HepG2 (cell line): ENCODE measurements around the gene IL17RA. TPM values are rescaled to one million over a fixed set of nuclear protein-coding genes. Genes with fewer than 3 reads are reported as not detected.

ENCODE experiments used
- EP300 ChIP-seq, 3 experiments: sonication (generic) in 1 of 3; formaldehyde crosslinking in 1 of 3; IDR thresholded peaks; 2 replicates each; pipeline versions ENCODE4 v1.5.1 to v1.6.1; 2011 to 2020; ENCODE audit warnings: low read depth in 2 of 3, low read length in 2 of 3, borderline replicate concordance in 1 of 3, improper control_type of control experiment in 1 of 3, mild to moderate bottlenecking in 1 of 3, missing genetic modification reagents in 1 of 3, moderate library complexity in 1 of 3
- FLYWCH1 ChIP-seq: sonication (generic); formaldehyde crosslinking; IDR thresholded peaks from 2 replicates; pipeline ENCODE4 v1.8.1; 2023; ENCODE audit warnings: mild to moderate bottlenecking, missing genetic modification reagents
- KLF15 ChIP-seq: sonication (generic); formaldehyde crosslinking; IDR thresholded peaks from 2 replicates; pipeline ENCODE4 v1.8.1; 2023; ENCODE audit warnings: borderline replicate concordance, mild to moderate bottlenecking, inconsistent platforms, missing genetic modification reagents, mixed read lengths
- MBNL3 ChIP-seq: fragments of 250-450 bp; sonication (Bioruptor Pico); conservative IDR thresholded peaks from 2 replicates; pipeline ENCODE4 v1.8.0; 2022; ENCODE audit warnings: mild to moderate bottlenecking, inconsistent platforms
- NFKBIZ ChIP-seq: IDR thresholded peaks from 2 replicates; pipeline ENCODE4 v1.6.1; 2018; ENCODE audit warnings: missing genetic modification reagents, missing compliant biosample characterization
- ONECUT2 ChIP-seq: sonication (generic); formaldehyde crosslinking; IDR thresholded peaks from 2 replicates; pipeline ENCODE4 v1.4.0; 2020; ENCODE audit warnings: missing genetic modification reagents
- THAP9 ChIP-seq: sonication (generic); formaldehyde crosslinking; IDR thresholded peaks from 2 replicates; pipeline ENCODE4; 2020; ENCODE audit warnings: missing genetic modification reagents, mild to moderate bottlenecking, borderline replicate concordance
- U2AF1 ChIP-seq: fragments of 200-400 bp; formaldehyde crosslinking; optimal IDR thresholded peaks from 2 replicates; pipeline ENCODE3; 2017; ENCODE audit warnings: mild to moderate bottlenecking, low read depth, low read length
- U2AF2 ChIP-seq: fragments of 200-400 bp; formaldehyde crosslinking; IDR thresholded peaks from 2 replicates; pipeline ENCODE4 v1.6.1; 2017; ENCODE audit warnings: low read depth, mild to moderate bottlenecking, low read length
- ZSCAN25 ChIP-seq: sonication (generic); formaldehyde crosslinking; IDR thresholded peaks from 2 replicates; pipeline ENCODE4 v1.8.0; 2022; ENCODE audit warnings: mild to moderate bottlenecking, missing genetic modification reagents
- polyA plus RNA-seq, 8 experiments: library from polyadenylated mRNA; depleted of rRNA in 3 of 8; stranded (reverse) in 7 of 8; unstranded in 1 of 8; fragments of >200 nt; fragmentation: Illumina TruSeq in 4 of 8; extraction: Trizol in 4 of 8; gene quantifications; 2 replicates each; pipeline versions ENCODE4 v1.2.1 to v1.2.3, GENCODE V29; 2011 to 2016; ENCODE audit warnings: low read depth in 4 of 8, missing spikeins in 1 of 8, mixed read lengths in 1 of 8; ENCODE audit not compliant: insufficient read depth in 1 of 8
- total RNA-seq, 5 experiments: library from RNA; depleted of rRNA; stranded (reverse); fragments of >200 nt; fragmentation: Illumina TruSeq; extraction: Trizol; gene quantifications; 2 replicates each; pipeline ENCODE4 v1.2.3, GENCODE V29; 2016; ENCODE audit warnings: low read depth in 1 of 5
- TF ChIP-seq, protein P1 (sequence below): sonication (generic); formaldehyde crosslinking; IDR thresholded peaks from 2 replicates; pipeline ENCODE4 v1.4.0; 2020; ENCODE audit warnings: missing genetic modification reagents, borderline replicate concordance
- TF ChIP-seq, protein P2 (sequence below): sonication (generic); formaldehyde crosslinking; IDR thresholded peaks from 2 replicates; pipeline ENCODE4 v1.8.0; 2022; ENCODE audit warnings: mild to moderate bottlenecking, missing genetic modification reagents; ENCODE audit not compliant: insufficient replicate concordance
- TF ChIP-seq, protein P3 (sequence below): sonication (generic); formaldehyde crosslinking; IDR thresholded peaks from 2 replicates; pipeline ENCODE4 v1.4.0; 2020; ENCODE audit warnings: missing genetic modification reagents, borderline replicate concordance

The IL17RA gene
- total and polyA plus RNA-seq, 2 of the 13 experiments (the other 11 are each of a cell fraction or from before 2014, with no cell fraction given): 2.5 to 8.2 TPM

- TF ChIP-seq, protein P1, sequence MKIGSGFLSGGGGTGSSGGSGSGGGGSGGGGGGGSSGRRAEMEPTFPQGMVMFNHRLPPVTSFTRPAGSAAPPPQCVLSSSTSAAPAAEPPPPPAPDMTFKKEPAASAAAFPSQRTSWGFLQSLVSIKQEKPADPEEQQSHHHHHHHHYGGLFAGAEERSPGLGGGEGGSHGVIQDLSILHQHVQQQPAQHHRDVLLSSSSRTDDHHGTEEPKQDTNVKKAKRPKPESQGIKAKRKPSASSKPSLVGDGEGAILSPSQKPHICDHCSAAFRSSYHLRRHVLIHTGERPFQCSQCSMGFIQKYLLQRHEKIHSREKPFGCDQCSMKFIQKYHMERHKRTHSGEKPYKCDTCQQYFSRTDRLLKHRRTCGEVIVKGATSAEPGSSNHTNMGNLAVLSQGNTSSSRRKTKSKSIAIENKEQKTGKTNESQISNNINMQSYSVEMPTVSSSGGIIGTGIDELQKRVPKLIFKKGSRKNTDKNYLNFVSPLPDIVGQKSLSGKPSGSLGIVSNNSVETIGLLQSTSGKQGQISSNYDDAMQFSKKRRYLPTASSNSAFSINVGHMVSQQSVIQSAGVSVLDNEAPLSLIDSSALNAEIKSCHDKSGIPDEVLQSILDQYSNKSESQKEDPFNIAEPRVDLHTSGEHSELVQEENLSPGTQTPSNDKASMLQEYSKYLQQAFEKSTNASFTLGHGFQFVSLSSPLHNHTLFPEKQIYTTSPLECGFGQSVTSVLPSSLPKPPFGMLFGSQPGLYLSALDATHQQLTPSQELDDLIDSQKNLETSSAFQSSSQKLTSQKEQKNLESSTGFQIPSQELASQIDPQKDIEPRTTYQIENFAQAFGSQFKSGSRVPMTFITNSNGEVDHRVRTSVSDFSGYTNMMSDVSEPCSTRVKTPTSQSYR (CRISPR knock-in tag): no peak
- TF ChIP-seq, protein P2, sequence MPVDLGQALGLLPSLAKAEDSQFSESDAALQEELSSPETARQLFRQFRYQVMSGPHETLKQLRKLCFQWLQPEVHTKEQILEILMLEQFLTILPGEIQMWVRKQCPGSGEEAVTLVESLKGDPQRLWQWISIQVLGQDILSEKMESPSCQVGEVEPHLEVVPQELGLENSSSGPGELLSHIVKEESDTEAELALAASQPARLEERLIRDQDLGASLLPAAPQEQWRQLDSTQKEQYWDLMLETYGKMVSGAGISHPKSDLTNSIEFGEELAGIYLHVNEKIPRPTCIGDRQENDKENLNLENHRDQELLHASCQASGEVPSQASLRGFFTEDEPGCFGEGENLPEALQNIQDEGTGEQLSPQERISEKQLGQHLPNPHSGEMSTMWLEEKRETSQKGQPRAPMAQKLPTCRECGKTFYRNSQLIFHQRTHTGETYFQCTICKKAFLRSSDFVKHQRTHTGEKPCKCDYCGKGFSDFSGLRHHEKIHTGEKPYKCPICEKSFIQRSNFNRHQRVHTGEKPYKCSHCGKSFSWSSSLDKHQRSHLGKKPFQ (CRISPR knock-in tag): no peak
- TF ChIP-seq KLF15 (no peak), FLYWCH1 (CRISPR knock-in tag) (no peak), EP300 (IDR thresholded peaks at IDR 0.05; ENCODE audit: low read depth in 2 of 2, low read length in 2 of 2) (no peak), EP300 (CRISPR knock-in tag; IDR thresholded peaks at IDR 0.05; ENCODE audit: borderline replicate concordance) (no peak), ZSCAN25 (CRISPR knock-in tag) (no peak), U2AF2 (no peak), ONECUT2 (no peak), NFKBIZ (no peak), MBNL3 (CRISPR knock-in tag) (no peak), THAP9 (no peak), U2AF1 (no peak)
- TF ChIP-seq, protein P3, sequence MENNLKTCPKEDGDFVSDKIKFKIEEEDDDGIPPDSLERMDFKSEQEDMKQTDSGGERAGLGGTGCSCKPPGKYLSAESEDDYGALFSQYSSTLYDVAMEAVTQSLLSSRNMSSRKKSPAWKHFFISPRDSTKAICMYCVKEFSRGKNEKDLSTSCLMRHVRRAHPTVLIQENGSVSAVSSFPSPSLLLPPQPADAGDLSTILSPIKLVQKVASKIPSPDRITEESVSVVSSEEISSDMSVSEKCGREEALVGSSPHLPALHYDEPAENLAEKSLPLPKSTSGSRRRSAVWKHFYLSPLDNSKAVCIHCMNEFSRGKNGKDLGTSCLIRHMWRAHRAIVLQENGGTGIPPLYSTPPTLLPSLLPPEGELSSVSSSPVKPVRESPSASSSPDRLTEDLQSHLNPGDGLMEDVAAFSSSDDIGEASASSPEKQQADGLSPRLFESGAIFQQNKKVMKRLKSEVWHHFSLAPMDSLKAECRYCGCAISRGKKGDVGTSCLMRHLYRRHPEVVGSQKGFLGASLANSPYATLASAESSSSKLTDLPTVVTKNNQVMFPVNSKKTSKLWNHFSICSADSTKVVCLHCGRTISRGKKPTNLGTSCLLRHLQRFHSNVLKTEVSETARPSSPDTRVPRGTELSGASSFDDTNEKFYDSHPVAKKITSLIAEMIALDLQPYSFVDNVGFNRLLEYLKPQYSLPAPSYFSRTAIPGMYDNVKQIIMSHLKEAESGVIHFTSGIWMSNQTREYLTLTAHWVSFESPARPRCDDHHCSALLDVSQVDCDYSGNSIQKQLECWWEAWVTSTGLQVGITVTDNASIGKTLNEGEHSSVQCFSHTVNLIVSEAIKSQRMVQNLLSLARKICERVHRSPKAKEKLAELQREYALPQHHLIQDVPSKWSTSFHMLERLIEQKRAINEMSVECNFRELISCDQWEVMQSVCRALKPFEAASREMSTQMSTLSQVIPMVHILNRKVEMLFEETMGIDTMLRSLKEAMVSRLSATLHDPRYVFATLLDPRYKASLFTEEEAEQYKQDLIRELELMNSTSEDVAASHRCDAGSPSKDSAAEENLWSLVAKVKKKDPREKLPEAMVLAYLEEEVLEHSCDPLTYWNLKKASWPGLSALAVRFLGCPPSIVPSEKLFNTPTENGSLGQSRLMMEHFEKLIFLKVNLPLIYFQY (CRISPR knock-in tag): no peak
Observed at GRCh38 chr22:17115236-17115635, 30.4 kb downstream of the IL17RA start (continued).
